Panc1 (cell line): ENCODE measurements around the gene VPS41.

Source experiments
- TCF7L2 ChIP-seq: IDR thresholded peaks from 2 replicates; pipeline ENCODE4 v1.6.1; 2011; ENCODE audit warnings: mild to moderate bottlenecking, low read depth, low read length, inconsistent platforms
- TF ChIP-seq, protein P1 (sequence below): fragments of 450-650 bp; IDR thresholded peaks from 2 replicates; pipeline ENCODE4 v1.5.1; 2017; ENCODE audit warnings: mild to moderate bottlenecking

DNA sequence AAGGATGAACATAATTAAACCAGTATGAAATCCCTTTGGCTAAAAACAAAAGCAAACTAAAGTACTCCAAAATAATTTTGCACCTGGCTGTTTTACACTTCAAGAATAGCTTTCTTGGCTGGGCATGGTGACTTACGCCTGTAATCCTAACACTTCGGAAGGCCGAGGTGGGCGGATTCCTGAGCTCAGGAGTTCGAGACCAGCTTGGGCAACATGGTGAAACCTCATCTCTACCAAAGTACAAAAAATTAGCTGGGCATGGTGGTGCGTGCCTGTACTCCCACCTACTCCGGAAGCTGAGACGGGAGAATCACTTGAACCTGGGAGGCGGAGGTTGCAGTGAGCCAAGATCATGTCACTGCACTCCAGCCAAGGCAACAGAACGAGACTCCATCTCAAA is 185.7 kb downstream of the VPS41 start:
- TF ChIP-seq TCF7L2: no peak
- TF ChIP-seq, protein P1, sequence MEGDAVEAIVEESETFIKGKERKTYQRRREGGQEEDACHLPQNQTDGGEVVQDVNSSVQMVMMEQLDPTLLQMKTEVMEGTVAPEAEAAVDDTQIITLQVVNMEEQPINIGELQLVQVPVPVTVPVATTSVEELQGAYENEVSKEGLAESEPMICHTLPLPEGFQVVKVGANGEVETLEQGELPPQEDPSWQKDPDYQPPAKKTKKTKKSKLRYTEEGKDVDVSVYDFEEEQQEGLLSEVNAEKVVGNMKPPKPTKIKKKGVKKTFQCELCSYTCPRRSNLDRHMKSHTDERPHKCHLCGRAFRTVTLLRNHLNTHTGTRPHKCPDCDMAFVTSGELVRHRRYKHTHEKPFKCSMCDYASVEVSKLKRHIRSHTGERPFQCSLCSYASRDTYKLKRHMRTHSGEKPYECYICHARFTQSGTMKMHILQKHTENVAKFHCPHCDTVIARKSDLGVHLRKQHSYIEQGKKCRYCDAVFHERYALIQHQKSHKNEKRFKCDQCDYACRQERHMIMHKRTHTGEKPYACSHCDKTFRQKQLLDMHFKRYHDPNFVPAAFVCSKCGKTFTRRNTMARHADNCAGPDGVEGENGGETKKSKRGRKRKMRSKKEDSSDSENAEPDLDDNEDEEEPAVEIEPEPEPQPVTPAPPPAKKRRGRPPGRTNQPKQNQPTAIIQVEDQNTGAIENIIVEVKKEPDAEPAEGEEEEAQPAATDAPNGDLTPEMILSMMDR: no peak
